Thymus (tissue), 11 donors: ENCODE results near the gene MAGED1. TPM values are rescaled to one million over a fixed set of nuclear protein-coding genes. Genes with fewer than 3 reads are reported as not detected.

Experiments
- DNase-seq, 9 donors: peaks; one replicate each; pipeline ENCODE4 v3.0.0-alpha.2; 2013; ENCODE audit warnings: low spot score in 9 of 9, low read depth in 6 of 9, missing footprints in 1 of 9
- H3K27ac ChIP-seq, 2 donors: one replicate each; pipeline ENCODE4 v1.5.1; 2013; ENCODE audit warnings: control low read depth in 1 of 2, low read depth in 1 of 2, low read length in 1 of 2, mild to moderate bottlenecking in 1 of 2, moderate library complexity in 1 of 2
- H3K27me3 ChIP-seq, 2 donors: one replicate each; pipeline ENCODE4 v1.5.1; 2013; ENCODE audit warnings: low read length in 1 of 2; ENCODE audit not compliant: control insufficient read depth in 2 of 2, insufficient read depth in 1 of 2
- H3K36me3 ChIP-seq, 2 donors: one replicate each; pipeline ENCODE4 v1.5.1; 2013; ENCODE audit warnings: low read length in 1 of 2, mild to moderate bottlenecking in 1 of 2, moderate library complexity in 1 of 2; ENCODE audit not compliant: control insufficient read depth in 2 of 2, insufficient read depth in 2 of 2
- H3K4me1 ChIP-seq, 2 donors: one replicate each; pipeline ENCODE4 v1.5.1; 2013; ENCODE audit warnings: low read length in 2 of 2; ENCODE audit not compliant: control insufficient read depth in 2 of 2, insufficient read depth in 2 of 2
- H3K4me3 ChIP-seq, 2 donors: one replicate each; pipeline ENCODE4 v1.5.1; 2013; ENCODE audit warnings: low read length in 2 of 2, control low read depth in 1 of 2, mild to moderate bottlenecking in 1 of 2
- H3K9me3 ChIP-seq, 2 donors: one replicate each; pipeline ENCODE4 v1.5.1; 2013; ENCODE audit warnings: low read length in 1 of 2, mild to moderate bottlenecking in 1 of 2; ENCODE audit not compliant: control insufficient read depth in 2 of 2, insufficient read depth in 1 of 2
- WGBS: extraction: QIAGEN DNeasy Blood & Tissue Kit; methylation state at CpG from one replicate; pipeline ENCODE4 v1.1.7; 2013; 5-methylcytosine and 5-hydroxymethylcytosine counted together
- polyA plus RNA-seq: library from polyadenylated mRNA; stranded (reverse); fragments of 200-250 nt; gene quantifications from one replicate; pipeline ENCODE4 v1.2.3, GENCODE V29; 2013
- total RNA-seq: library from RNA; stranded (reverse); fragments of 120-200 nt; gene quantifications from one replicate; pipeline ENCODE4 v1.2.4, GENCODE V29; 2013
- donor health status: healthy.

MAGED1 gene
- total and polyA plus RNA-seq, 2 donors: 33.0 to 50.7 TPM

- Histone ChIP-seq H3K9me3 (no peaks in the 10 kb centered on the region), H3K36me3 (no peaks in the 10 kb centered on the region), H3K27me3 (no peaks in the 10 kb centered on the region), H3K27ac (no peak overlapping the region), H3K4me3 (no peak overlapping the region), H3K4me1 (no peaks in the 10 kb centered on the region)
- 100% methylated on average over 1 of the region's 1 CpG for WGBS
- DNase-seq: no peak
These were observed 36.2 kb upstream of the MAGED1 start for GRCh38 chrX:51857159-51857733.

- peak in 6 of 9 donors; percentile 13 to 57 (median 20) for DNase-seq
- H3K9me3 ChIP-seq: no peaks in the 10 kb centered on the region
These were observed 32.7 kb upstream of the MAGED1 start for GRCh38 chrX:51860679-51861078.

GRCh38 chrX:51862920-51863319 is 30.5 kb upstream of the MAGED1 start:
- WGBS: 100% methylated on average over 1 of the region's 1 CpG

More at GRCh38 chrX:51860679-51861078, 32.7 kb upstream of the MAGED1 start:
- no peak overlapping the region for H3K27ac ChIP-seq
- H3K27me3 ChIP-seq: no peaks in the 10 kb centered on the region
- H3K4me3 ChIP-seq: no peak overlapping the region
- H3K36me3 ChIP-seq: no peaks in the 10 kb centered on the region
- WGBS: 12% methylated on average over 2 of the region's 2 CpGs
- H3K4me1 ChIP-seq: no peaks in the 10 kb centered on the region

GRCh38 chrX:51866210-51866609 is 27.2 kb upstream of the MAGED1 start:
- no peaks in the 10 kb centered on the region for H3K27me3 ChIP-seq
- H3K36me3 ChIP-seq: no peaks in the 10 kb centered on the region
- no peak overlapping the region for H3K27ac ChIP-seq
- WGBS: 97% methylated on average over 3 of the region's 3 CpGs
- H3K4me1 ChIP-seq: no peaks in the 10 kb centered on the region
- no peak overlapping the region for H3K4me3 ChIP-seq
- DNase-seq: no peak
- H3K9me3 ChIP-seq: no peaks in the 10 kb centered on the region

More at GRCh38 chrX:51862920-51863319, 30.5 kb upstream of the MAGED1 start:
- Histone ChIP-seq H3K36me3 (no peaks in the 10 kb centered on the region), H3K4me3 (no peak overlapping the region), H3K4me1 (no peaks in the 10 kb centered on the region), H3K27me3 (no peaks in the 10 kb centered on the region), H3K9me3 (no peaks in the 10 kb centered on the region), H3K27ac (no peak overlapping the region)
- no peak for DNase-seq

GRCh38 chrX:51867626-51868025 is 25.8 kb upstream of the MAGED1 start:
- 98% methylated on average over 1 of the region's 1 CpG for WGBS
- DNase-seq: no peak
- Histone ChIP-seq H3K27me3 (no peaks in the 10 kb centered on the region), H3K36me3 (no peaks in the 10 kb centered on the region), H3K4me3 (no peak overlapping the region), H3K9me3 (no peaks in the 10 kb centered on the region), H3K4me1 (no peaks in the 10 kb centered on the region), H3K27ac (no peak overlapping the region)

- Histone ChIP-seq H3K36me3 (no peaks in the 10 kb centered on the region), H3K27ac (no peak overlapping the region), H3K27me3 (no peaks in the 10 kb centered on the region), H3K9me3 (no peaks in the 10 kb centered on the region), H3K4me3 (no peak overlapping the region), H3K4me1 (no peaks in the 10 kb centered on the region)
- DNase-seq: no peak
- WGBS: 96% methylated on average over 2 of the region's 2 CpGs
These were observed 23.1 kb upstream of the MAGED1 start for GRCh38 chrX:51870354-51870753.

GRCh38 chrX:51874123-51874522 is 19.3 kb upstream of the MAGED1 start:
- Histone ChIP-seq H3K27me3 (no peaks in the 10 kb centered on the region), H3K4me1 (no peaks in the 10 kb centered on the region), H3K9me3 (no peaks in the 10 kb centered on the region), H3K36me3 (no peaks in the 10 kb centered on the region), H3K4me3 (no peak overlapping the region), H3K27ac (no peak overlapping the region)
- WGBS: 93% methylated on average over 1 of the region's 1 CpG
- no peak for DNase-seq

GRCh38 chrX:51876441-51876840 is 17.0 kb upstream of the MAGED1 start:
- Histone ChIP-seq H3K4me1 (no peaks in the 10 kb centered on the region), H3K27ac (no peak overlapping the region), H3K27me3 (no peaks in the 10 kb centered on the region), H3K36me3 (no peaks in the 10 kb centered on the region), H3K4me3 (no peak overlapping the region), H3K9me3 (no peaks in the 10 kb centered on the region)
- no peak for DNase-seq
- WGBS: 100% methylated on average over 1 of the region's 1 CpG

GRCh38 chrX:51878056-51878455 is 15.4 kb upstream of the MAGED1 start:
- H3K27ac ChIP-seq: no peak overlapping the region
- no peaks in the 10 kb centered on the region for H3K4me1 ChIP-seq
- H3K9me3 ChIP-seq: no peaks in the 10 kb centered on the region
- no peaks in the 10 kb centered on the region for H3K27me3 ChIP-seq
- WGBS: 100% methylated on average over 1 of the region's 1 CpG
- H3K36me3 ChIP-seq: no peaks in the 10 kb centered on the region
- no peak for DNase-seq
- H3K4me3 ChIP-seq: no peak overlapping the region
